ENCODE measurements around the gene STIMATE. TPM values are rescaled to one million over a fixed set of nuclear protein-coding genes. Genes with fewer than 3 reads are reported as not detected.
A peak's percentile ranks its signal among the peaks of the same experiment; 100 is the strongest.

The STIMATE gene
- total RNA-seq, 6 experiments from 2014 or later = 17.4 to 48.5 (median 33.8) TPM

DNA sequence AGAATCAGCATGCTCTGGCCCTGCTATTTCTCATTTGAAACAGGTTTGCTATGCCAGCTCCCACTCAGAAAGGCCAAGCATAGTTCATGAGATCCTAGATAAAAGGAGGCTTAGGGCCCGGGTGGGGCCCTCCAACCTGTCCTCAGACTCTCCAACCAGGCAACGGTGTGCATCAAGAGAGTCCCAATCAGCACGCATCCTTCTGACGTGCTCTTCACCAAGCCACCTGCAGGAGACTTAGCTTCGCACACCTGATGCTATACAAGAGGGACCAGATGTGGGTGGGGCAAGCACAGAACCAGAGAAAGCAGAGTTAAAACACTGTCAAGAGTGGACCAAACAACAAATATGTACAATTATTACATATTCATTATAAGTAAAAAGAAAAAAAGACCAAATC is 17.3 kb downstream of the STIMATE start:
- Histone ChIP-seq H3K27ac (no peak overlapping the region), H3K4me1 (no peaks in the 10 kb centered on the region), H3K27me3 (no peaks in the 10 kb centered on the region), H3K9me3 (no peaks in the 10 kb centered on the region), H3K4me3 (no peak overlapping the region), H3K36me3 (peaks cover 0 to 1% (median 0%) of the 10 kb centered on the region in 4 donors)
- intact Hi-C loops (cut with DNase I) = no loop called here
- WGBS (ENCODE audit: insufficient coverage, low coverage, low lambda C conversion rate, missing lambda C conversion rate) = 98% methylated on average over 5 of the region's 5 CpGs
- TF ChIP-seq, protein P1, sequence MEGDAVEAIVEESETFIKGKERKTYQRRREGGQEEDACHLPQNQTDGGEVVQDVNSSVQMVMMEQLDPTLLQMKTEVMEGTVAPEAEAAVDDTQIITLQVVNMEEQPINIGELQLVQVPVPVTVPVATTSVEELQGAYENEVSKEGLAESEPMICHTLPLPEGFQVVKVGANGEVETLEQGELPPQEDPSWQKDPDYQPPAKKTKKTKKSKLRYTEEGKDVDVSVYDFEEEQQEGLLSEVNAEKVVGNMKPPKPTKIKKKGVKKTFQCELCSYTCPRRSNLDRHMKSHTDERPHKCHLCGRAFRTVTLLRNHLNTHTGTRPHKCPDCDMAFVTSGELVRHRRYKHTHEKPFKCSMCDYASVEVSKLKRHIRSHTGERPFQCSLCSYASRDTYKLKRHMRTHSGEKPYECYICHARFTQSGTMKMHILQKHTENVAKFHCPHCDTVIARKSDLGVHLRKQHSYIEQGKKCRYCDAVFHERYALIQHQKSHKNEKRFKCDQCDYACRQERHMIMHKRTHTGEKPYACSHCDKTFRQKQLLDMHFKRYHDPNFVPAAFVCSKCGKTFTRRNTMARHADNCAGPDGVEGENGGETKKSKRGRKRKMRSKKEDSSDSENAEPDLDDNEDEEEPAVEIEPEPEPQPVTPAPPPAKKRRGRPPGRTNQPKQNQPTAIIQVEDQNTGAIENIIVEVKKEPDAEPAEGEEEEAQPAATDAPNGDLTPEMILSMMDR (IDR thresholded peaks at IDR 0.05) = no peak
- TF ChIP-seq POLR2A (IDR thresholded peaks at IDR 0.05) = no peak
- no peak for ATAC-seq
- no peak for DNase-seq

DNA sequence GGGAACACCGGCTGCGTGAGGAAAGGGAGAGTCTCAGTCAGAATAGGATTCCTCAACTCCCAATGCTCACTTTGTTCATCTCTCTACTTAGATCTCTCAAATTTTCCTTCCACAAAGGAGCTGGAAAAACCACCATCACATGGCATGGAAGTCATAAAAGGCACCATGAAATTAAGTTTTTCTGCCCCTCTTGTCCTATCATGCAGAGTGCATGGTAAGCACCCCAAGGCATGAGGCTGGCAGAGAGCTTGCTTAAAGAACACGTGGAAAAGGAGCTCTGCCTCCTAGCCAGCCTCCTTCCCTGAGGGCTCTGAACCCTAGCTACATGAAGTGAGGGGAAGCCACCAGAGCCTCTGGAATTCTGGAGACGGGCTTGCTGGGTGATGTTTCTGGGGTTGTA is 17.8 kb downstream of the STIMATE start:
- TF ChIP-seq, protein P1 (IDR thresholded peaks at IDR 0.05) = no peak
- TF ChIP-seq POLR2A (IDR thresholded peaks at IDR 0.05) = no peak
- no peak overlapping the region for H3K27ac ChIP-seq
- peaks cover 0 to under 1% (median 0%) of the 10 kb centered on the region in 4 donors for H3K4me1 ChIP-seq
- intact Hi-C loops (cut with DNase I) = no loop called here
- 100% methylated on average over 4 of the region's 4 CpGs for WGBS (ENCODE audit: insufficient coverage, low coverage, low lambda C conversion rate, missing lambda C conversion rate)
- DNase-seq (no peak), ATAC-seq (no peak)
- H3K27me3 ChIP-seq = no peaks in the 10 kb centered on the region
- peaks cover 0 to 1% (median 0%) of the 10 kb centered on the region in 4 donors for H3K36me3 ChIP-seq
- H3K9me3 ChIP-seq = no peaks in the 10 kb centered on the region
- no peak overlapping the region for H3K4me3 ChIP-seq

DNA sequence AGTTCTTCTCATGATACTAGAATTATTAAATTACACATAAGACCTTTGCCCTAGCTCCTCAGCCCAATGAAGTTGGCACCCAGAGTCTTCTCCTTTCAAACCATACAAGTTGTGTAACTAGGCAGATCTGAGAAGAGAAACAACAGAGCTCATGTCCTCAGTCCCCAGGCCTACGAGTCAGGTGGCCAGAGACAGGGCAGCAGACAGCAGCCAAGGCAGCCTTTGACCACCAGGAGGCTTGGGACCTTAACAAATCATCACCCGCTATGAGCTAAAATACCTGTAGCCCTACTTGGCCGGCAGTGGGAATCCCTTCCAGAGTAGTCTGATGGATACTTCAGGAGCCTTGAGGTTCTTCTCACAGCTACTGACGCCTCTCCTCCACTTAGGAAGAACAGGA is 18.3 kb downstream of the STIMATE start:
- no CpG with 5 or more reads among the region's 4 CpGs for WGBS (ENCODE audit: insufficient coverage, low coverage, low lambda C conversion rate, missing lambda C conversion rate)
- H3K27me3 ChIP-seq = no peaks in the 10 kb centered on the region
- TF ChIP-seq, protein P1 (IDR thresholded peaks at IDR 0.05) = no peak
- TF ChIP-seq POLR2A (IDR thresholded peaks at IDR 0.05) = no peak
- peaks cover 0 to 5% (median 0%) of the 10 kb centered on the region in 4 donors for H3K4me1 ChIP-seq
- H3K36me3 ChIP-seq = peaks cover 0 to 1% (median 0%) of the 10 kb centered on the region in 4 donors
- ATAC-seq = peak in 3 of 4 donors; percentile 19 to 54 (median 49)
- intact Hi-C loops (cut with DNase I) = no loop called here
- H3K9me3 ChIP-seq = no peaks in the 10 kb centered on the region
- H3K27ac ChIP-seq = no peak overlapping the region
- no peak for DNase-seq
- no peak overlapping the region for H3K4me3 ChIP-seq

DNA sequence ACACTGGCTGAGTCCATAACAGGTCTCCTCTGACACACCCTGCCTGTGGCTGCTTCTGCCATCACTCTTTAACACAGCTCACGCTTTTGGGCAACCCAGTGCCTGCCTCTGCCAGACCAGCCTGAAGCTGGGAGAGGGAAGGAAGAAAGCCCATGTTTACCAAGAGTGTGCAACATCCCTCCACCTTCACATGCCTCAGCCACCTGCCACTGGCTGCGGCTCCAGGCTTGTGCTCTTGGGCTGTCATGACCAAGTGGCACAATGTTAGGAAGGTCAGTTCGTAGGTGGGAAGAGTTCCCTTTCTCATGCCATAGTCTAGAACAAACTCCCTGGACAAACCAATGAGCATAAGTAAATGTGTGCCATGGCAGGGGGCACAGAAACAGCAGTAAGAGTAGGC is 20.3 kb downstream of the STIMATE start:
- ATAC-seq (no peak), DNase-seq (no peak)
- Histone ChIP-seq H3K27me3 (no peaks in the 10 kb centered on the region), H3K9me3 (no peaks in the 10 kb centered on the region), H3K27ac (no peak overlapping the region), H3K36me3 (peaks cover 0 to 1% (median 0%) of the 10 kb centered on the region in 4 donors), H3K4me1 (peaks cover 0 to 14% (median 0%) of the 10 kb centered on the region in 4 donors), H3K4me3 (no peak overlapping the region)
- intact Hi-C loops (cut with DNase I) = no loop called here
- TF ChIP-seq, protein P1 (IDR thresholded peaks at IDR 0.05) = no peak
- no peak for TF ChIP-seq POLR2A (IDR thresholded peaks at IDR 0.05)
- no CpG with 5 or more reads among the region's 3 CpGs for WGBS (ENCODE audit: insufficient coverage, low coverage, low lambda C conversion rate, missing lambda C conversion rate)
